HepG2 (cell line): ENCODE measurements around the gene RAD1. TPM values are rescaled to one million over a fixed set of nuclear protein-coding genes. Genes with fewer than 3 reads are reported as not detected.

Experiments
- EZH2 ChIP-seq: conservative IDR thresholded peaks from 2 replicates; pipeline ENCODE4 v1.6.1; 2012; ENCODE audit warnings: mild to moderate bottlenecking, low read depth, low read length, moderate library complexity
- FOXP1 ChIP-seq, 2 experiments: fragments of 450-650 bp in 1 of 2; IDR thresholded peaks; 2 replicates each; pipeline ENCODE4 v1.6.1; 2017 to 2018; ENCODE audit warnings: antibody characterized with exemption in 1 of 2
- HDAC1 ChIP-seq: sonication (generic); formaldehyde crosslinking; IDR thresholded peaks from 2 replicates; pipeline ENCODE4 v1.5.1; 2020; ENCODE audit warnings: mild to moderate bottlenecking, missing genetic modification reagents
- HNRNPL ChIP-seq: fragments of 200-400 bp; formaldehyde crosslinking; IDR thresholded peaks from 2 replicates; pipeline ENCODE4 v1.6.1; 2017; ENCODE audit warnings: mild to moderate bottlenecking, low read depth, low read length
- NCOA1 ChIP-seq: sonication (generic); formaldehyde crosslinking; IDR thresholded peaks from 2 replicates; pipeline ENCODE4 v1.9.0; 2021; ENCODE audit warnings: missing genetic modification reagents
- NCOA5 ChIP-seq: sonication (generic); formaldehyde crosslinking; IDR thresholded peaks from 2 replicates; pipeline ENCODE4 v1.4.0; 2020; ENCODE audit warnings: missing genetic modification reagents
- REPIN1 ChIP-seq: sonication (generic); formaldehyde crosslinking; IDR thresholded peaks from 2 replicates; pipeline ENCODE4 v1.8.0; 2022; ENCODE audit warnings: missing genetic modification reagents, low read depth, mild to moderate bottlenecking, borderline replicate concordance
- REXO4 ChIP-seq: sonication (generic); formaldehyde crosslinking; IDR thresholded peaks from 2 replicates; pipeline ENCODE4 v1.8.0; 2022; ENCODE audit warnings: missing genetic modification reagents, mild to moderate bottlenecking, borderline replicate concordance
- SNAI1 ChIP-seq: sonication (generic); formaldehyde crosslinking; IDR thresholded peaks from 2 replicates; pipeline ENCODE4 v1.5.0; 2020; ENCODE audit warnings: mild to moderate bottlenecking, missing genetic modification reagents, borderline replicate concordance
- SPEN ChIP-seq: sonication (generic); formaldehyde crosslinking; IDR thresholded peaks from 2 replicates; pipeline ENCODE4 v1.5.1; 2020; ENCODE audit warnings: low read depth, mild to moderate bottlenecking, missing genetic modification reagents
- YY1 ChIP-seq: IDR thresholded peaks from 2 replicates; pipeline ENCODE4 v1.6.1; 2011; ENCODE audit warnings: low read length, low read depth, moderate library complexity, mild to moderate bottlenecking; ENCODE audit not compliant: insufficient read depth, insufficient replicate concordance
- ZFP1 ChIP-seq: IDR thresholded peaks from 2 replicates; pipeline ENCODE4 v1.6.1; 2016
- ZNF546 ChIP-seq: sonication (generic); formaldehyde crosslinking; conservative IDR thresholded peaks from 2 replicates; pipeline ENCODE4 v1.8.1; 2023; ENCODE audit warnings: mild to moderate bottlenecking, missing genetic modification reagents
- ZNF569 ChIP-seq: sonication (generic); formaldehyde crosslinking; IDR thresholded peaks from 2 replicates; pipeline ENCODE4 v1.5.0; 2020; ENCODE audit warnings: mild to moderate bottlenecking, missing genetic modification reagents, moderate library complexity, borderline replicate concordance
- ZNF703 ChIP-seq: sonication (generic); formaldehyde crosslinking; IDR thresholded peaks from 2 replicates; pipeline ENCODE4 v1.5.1; 2020; ENCODE audit warnings: missing genetic modification reagents, mild to moderate bottlenecking, moderate library complexity, borderline replicate concordance
- ZNF720 ChIP-seq: sonication (generic); formaldehyde crosslinking; IDR thresholded peaks from 2 replicates; pipeline ENCODE4 v1.4.0; 2020; ENCODE audit warnings: missing genetic modification reagents
- ZNF816 ChIP-seq: sonication (generic); formaldehyde crosslinking; IDR thresholded peaks from 2 replicates; pipeline ENCODE4 v1.8.0; 2022; ENCODE audit warnings: missing genetic modification reagents, mild to moderate bottlenecking, borderline replicate concordance
- ZNF83 ChIP-seq: sonication (generic); formaldehyde crosslinking; IDR thresholded peaks from 2 replicates; pipeline ENCODE4 v1.4.0; 2020; ENCODE audit warnings: missing genetic modification reagents, mild to moderate bottlenecking, borderline replicate concordance
- ZSCAN12 ChIP-seq: sonication (generic); formaldehyde crosslinking; IDR thresholded peaks from 2 replicates; pipeline ENCODE4 v1.9.0; 2021; ENCODE audit warnings: mild to moderate bottlenecking, missing genetic modification reagents
- polyA plus RNA-seq, 8 experiments: library from polyadenylated mRNA; depleted of rRNA in 3 of 8; stranded (reverse) in 7 of 8; unstranded in 1 of 8; fragments of >200 nt; fragmentation: Illumina TruSeq in 4 of 8; extraction: Trizol in 4 of 8; gene quantifications; 2 replicates each; pipeline versions ENCODE4 v1.2.1 to v1.2.3, GENCODE V29; 2011 to 2016; ENCODE audit warnings: low read depth in 4 of 8, missing spikeins in 1 of 8, mixed read lengths in 1 of 8; ENCODE audit not compliant: insufficient read depth in 1 of 8
- total RNA-seq, 5 experiments: library from RNA; depleted of rRNA; stranded (reverse); fragments of >200 nt; fragmentation: Illumina TruSeq; extraction: Trizol; gene quantifications; 2 replicates each; pipeline ENCODE4 v1.2.3, GENCODE V29; 2016; ENCODE audit warnings: low read depth in 1 of 5
- TF ChIP-seq, protein P1 (sequence below): fragments of 450-650 bp; IDR thresholded peaks from 2 replicates; pipeline ENCODE4 v1.6.1; 2016
- TF ChIP-seq, protein P2 (sequence below): sonication (generic); formaldehyde crosslinking; IDR thresholded peaks from 2 replicates; pipeline ENCODE4 v1.4.0; 2020; ENCODE audit warnings: missing genetic modification reagents
- TF ChIP-seq, protein P3 (sequence below): sonication (generic); formaldehyde crosslinking; IDR thresholded peaks from 2 replicates; pipeline ENCODE4 v1.4.0; 2020; ENCODE audit warnings: mild to moderate bottlenecking, missing genetic modification reagents
- TF ChIP-seq, protein P4 (sequence below): fragments of 450-650 bp; IDR thresholded peaks from 2 replicates; pipeline ENCODE4 v1.6.1; 2017

The RAD1 gene
- total and polyA plus RNA-seq, 2 of the 13 experiments (the other 11 are each of a cell fraction or from before 2014, with no cell fraction given): 14.7 to 39.1 TPM

DNA sequence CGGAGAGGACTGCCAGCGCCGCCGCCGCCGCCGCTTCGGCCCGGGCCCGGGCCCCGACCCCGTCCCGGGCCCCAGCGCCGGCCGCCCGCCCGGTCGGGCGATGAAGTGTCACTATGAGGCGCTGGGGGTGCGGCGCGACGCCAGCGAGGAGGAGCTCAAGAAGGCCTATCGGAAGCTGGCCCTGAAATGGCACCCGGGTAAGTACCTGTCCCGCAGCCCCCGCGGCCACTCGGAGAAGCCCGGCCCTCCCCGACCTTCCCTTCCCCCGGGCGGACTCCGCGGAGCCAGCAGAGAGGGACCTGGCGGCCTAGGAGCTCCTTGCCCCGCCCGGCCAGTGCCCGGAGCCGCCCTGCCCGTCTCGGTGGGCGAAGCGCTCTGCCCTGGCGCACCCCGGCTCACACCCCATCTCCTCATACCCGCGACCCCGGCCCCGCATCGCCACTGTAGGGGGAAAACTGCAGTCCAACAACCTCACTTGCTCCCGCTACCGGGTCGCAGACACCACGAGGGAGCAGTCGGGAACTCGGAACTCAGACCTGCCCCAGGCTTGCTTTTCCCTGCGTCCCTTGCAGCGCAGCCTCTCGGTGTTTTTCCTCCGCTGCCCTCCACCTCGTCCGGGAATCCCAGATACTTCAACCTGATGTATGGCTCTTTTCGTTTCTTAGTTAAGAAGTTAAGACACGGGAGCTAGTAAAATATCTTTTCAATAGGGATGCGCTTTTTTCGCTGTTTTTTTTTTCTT, 14.6 kb upstream of the RAD1 start (continued):
- TF ChIP-seq SPEN (CRISPR knock-in tag) (no peak; the same call in none of the 2 replicates), NCOA5 (CRISPR knock-in tag) (no peak), HDAC1 (CRISPR knock-in tag) (peak; percentile 43), SNAI1 (peak; percentile 50; the same call in 1 of the 2 replicates), YY1 (peak; percentile 28), FOXP1 (IDR thresholded peaks at IDR 0.05) (no peak), FOXP1 (CRISPR knock-in tag; IDR thresholded peaks at IDR 0.05) (no peak), EZH2 (no peak), REXO4 (no peak), ZNF816 (no peak), ZNF569 (CRISPR knock-in tag) (no peak), ZNF83 (CRISPR knock-in tag) (no peak; the same call in 1 of the 2 replicates), HNRNPL (0 out of 2 replicates have a peak, but pooled peaks have one; percentile 52), ZNF703 (CRISPR knock-in tag) (no peak), REPIN1 (CRISPR knock-in tag) (no peak), ZNF720 (CRISPR knock-in tag) (no peak), ZFP1 (CRISPR knock-in tag) (no peak), ZNF546 (CRISPR knock-in tag) (no peak), NCOA1 (CRISPR knock-in tag) (no peak), ZSCAN12 (CRISPR knock-in tag) (no peak)
- TF ChIP-seq, protein P1, sequence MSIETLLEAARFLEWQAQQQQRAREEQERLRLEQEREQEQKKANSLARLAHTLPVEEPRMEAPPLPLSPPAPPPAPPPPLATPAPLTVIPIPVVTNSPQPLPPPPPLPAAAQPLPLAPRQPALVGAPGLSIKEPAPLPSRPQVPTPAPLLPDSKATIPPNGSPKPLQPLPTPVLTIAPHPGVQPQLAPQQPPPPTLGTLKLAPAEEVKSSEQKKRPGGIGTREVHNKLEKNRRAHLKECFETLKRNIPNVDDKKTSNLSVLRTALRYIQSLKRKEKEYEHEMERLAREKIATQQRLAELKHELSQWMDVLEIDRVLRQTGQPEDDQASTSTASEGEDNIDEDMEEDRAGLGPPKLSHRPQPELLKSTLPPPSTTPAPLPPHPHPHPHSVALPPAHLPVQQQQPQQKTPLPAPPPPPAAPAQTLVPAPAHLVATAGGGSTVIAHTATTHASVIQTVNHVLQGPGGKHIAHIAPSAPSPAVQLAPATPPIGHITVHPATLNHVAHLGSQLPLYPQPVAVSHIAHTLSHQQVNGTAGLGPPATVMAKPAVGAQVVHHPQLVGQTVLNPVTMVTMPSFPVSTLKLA: no peak
- TF ChIP-seq, protein P2, sequence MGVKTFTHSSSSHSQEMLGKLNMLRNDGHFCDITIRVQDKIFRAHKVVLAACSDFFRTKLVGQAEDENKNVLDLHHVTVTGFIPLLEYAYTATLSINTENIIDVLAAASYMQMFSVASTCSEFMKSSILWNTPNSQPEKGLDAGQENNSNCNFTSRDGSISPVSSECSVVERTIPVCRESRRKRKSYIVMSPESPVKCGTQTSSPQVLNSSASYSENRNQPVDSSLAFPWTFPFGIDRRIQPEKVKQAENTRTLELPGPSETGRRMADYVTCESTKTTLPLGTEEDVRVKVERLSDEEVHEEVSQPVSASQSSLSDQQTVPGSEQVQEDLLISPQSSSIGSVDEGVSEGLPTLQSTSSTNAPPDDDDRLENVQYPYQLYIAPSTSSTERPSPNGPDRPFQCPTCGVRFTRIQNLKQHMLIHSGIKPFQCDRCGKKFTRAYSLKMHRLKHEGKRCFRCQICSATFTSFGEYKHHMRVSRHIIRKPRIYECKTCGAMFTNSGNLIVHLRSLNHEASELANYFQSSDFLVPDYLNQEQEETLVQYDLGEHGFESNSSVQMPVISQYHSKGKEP (CRISPR knock-in tag): 0 out of 2 replicates have a peak, but pooled peaks have one; percentile 48
- TF ChIP-seq, protein P3, sequence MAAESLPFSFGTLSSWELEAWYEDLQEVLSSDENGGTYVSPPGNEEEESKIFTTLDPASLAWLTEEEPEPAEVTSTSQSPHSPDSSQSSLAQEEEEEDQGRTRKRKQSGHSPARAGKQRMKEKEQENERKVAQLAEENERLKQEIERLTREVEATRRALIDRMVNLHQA (CRISPR knock-in tag): no peak
- TF ChIP-seq, protein P4, sequence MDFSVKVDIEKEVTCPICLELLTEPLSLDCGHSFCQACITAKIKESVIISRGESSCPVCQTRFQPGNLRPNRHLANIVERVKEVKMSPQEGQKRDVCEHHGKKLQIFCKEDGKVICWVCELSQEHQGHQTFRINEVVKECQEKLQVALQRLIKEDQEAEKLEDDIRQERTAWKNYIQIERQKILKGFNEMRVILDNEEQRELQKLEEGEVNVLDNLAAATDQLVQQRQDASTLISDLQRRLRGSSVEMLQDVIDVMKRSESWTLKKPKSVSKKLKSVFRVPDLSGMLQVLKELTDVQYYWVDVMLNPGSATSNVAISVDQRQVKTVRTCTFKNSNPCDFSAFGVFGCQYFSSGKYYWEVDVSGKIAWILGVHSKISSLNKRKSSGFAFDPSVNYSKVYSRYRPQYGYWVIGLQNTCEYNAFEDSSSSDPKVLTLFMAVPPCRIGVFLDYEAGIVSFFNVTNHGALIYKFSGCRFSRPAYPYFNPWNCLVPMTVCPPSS: no peak
